ENCODE results near the gene BICD1.

Gene BICD1

DNA sequence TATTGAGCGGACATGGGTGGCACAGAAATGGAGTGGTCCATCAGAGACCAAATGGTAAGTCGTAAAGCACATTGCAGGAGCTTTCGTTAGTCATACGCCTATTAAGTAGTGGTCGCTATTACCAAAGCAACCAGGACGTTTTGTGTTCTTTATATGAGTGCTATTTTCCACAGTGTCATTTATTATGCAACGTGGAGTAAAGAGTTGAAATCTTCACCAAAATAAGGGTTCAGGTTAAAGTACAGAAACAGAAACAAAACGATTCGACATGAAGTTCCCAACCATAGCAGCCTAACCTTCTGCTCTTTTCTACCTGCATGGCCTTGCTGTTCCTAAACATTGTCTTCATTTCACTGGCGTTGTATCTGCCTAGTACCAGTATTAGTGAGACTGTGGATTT, 272.6 kb downstream of the BICD1 start:
- no peak overlapping the region for H3K4me3 ChIP-seq (ENCODE audit: low read depth, low read length)
- TF ChIP-seq, protein P1, sequence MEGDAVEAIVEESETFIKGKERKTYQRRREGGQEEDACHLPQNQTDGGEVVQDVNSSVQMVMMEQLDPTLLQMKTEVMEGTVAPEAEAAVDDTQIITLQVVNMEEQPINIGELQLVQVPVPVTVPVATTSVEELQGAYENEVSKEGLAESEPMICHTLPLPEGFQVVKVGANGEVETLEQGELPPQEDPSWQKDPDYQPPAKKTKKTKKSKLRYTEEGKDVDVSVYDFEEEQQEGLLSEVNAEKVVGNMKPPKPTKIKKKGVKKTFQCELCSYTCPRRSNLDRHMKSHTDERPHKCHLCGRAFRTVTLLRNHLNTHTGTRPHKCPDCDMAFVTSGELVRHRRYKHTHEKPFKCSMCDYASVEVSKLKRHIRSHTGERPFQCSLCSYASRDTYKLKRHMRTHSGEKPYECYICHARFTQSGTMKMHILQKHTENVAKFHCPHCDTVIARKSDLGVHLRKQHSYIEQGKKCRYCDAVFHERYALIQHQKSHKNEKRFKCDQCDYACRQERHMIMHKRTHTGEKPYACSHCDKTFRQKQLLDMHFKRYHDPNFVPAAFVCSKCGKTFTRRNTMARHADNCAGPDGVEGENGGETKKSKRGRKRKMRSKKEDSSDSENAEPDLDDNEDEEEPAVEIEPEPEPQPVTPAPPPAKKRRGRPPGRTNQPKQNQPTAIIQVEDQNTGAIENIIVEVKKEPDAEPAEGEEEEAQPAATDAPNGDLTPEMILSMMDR (IDR thresholded peaks at IDR 0.05; ENCODE audit: low read depth, low read length): no peak

DNA sequence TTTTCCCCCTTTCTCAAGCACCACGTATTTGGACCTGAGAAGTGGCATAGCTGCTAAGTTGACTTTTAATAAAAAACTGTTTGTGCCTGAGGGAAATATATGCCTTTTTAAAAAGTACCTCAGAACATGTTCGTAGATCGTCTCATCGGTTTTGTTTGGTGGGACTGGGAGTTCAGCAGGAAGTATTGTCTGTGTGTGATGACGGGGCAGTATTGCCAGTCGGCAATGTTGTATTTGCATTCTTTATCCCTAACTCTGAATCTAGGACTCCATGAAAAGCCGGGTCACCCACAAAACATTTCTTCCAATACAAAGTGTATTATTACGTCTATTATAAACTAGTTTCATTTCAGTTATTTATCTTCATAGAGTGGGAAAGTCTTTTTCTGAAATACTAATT, 273.0 kb downstream of the BICD1 start:
- TF ChIP-seq, protein P1 (IDR thresholded peaks at IDR 0.05; ENCODE audit: low read depth, low read length): no peak
- H3K4me3 ChIP-seq (ENCODE audit: low read depth, low read length): no peak overlapping the region

DNA sequence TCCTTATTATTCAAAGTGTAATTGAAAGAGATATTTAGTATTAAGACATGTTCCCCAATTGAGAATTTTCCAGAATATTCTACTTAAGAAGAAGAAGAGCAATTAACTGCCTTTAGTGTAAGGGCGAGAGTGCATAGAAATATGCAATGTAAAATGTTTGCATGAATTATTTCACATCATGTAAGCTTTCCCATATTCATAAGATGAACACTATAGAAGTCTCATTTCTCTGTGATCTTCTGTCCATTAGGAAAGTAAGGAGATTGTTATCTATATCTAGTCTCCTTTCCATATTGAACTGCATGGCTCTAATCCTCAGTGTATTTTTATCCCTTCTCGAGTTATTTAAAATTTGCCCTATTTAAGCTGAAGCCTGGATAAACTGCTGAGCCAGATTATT, 275.6 kb downstream of the BICD1 start:
- TF ChIP-seq, protein P1 (IDR thresholded peaks at IDR 0.05; ENCODE audit: low read depth, low read length): no peak
- H3K4me3 ChIP-seq (ENCODE audit: low read depth, low read length): no peak overlapping the region

DNA sequence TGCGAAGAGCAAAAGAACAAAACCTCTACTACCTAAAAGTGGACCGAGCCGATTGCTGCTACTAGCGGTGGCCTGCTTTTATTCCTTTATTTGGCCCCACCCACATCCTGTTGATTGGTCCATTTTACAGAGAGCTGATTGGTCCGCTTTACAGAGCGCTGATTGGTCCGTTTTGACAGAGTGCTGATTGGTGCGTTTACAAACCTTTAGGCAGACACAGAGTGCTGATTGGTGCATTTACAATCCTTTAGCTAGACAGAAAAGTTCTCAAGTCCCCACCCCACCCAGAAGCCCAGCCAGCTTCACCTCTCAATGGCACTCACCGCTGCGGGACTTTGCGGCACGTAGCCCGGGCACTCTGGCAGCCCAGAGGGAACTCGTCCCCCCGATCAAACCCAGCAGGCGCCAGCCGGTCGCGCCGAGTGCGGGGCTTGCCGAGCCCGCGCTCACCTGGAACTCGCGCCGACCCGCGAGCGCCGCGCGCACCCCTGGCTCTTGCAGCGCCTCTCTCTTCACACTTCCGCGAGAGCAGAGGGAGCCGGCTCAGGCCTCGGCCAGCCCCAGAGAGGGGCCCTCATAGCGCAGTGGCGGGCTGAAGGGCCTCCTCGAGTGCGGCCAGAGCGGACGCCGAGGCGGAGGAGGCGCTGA, 284.0 kb downstream of the BICD1 start:
- TF ChIP-seq, protein P1 (IDR thresholded peaks at IDR 0.05; ENCODE audit: low read depth, low read length): no peak
- no peak overlapping the region for H3K4me3 ChIP-seq (ENCODE audit: low read depth, low read length)

DNA sequence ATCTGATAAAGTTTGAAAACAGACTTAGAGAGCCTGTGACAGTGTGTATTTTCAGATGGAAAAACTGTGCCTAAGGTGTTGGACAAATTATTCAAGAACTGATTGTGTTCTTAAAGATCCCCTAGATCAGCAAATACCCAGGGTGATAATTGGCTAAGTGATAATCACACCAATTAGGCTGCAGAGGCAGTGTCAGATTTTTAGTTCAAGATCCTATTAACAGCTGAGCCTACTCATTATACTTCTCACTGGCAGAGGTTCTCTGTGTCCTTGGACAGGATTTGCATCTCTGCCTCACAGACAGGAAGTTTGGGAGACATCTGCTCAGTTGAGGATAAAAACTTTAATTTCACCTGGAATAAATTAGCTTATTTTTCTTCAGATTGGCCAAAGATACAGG, 288.4 kb downstream of the BICD1 start:
- TF ChIP-seq, protein P1 (IDR thresholded peaks at IDR 0.05; ENCODE audit: low read depth, low read length): no peak
- H3K4me3 ChIP-seq (ENCODE audit: low read depth, low read length): no peak overlapping the region

DNA sequence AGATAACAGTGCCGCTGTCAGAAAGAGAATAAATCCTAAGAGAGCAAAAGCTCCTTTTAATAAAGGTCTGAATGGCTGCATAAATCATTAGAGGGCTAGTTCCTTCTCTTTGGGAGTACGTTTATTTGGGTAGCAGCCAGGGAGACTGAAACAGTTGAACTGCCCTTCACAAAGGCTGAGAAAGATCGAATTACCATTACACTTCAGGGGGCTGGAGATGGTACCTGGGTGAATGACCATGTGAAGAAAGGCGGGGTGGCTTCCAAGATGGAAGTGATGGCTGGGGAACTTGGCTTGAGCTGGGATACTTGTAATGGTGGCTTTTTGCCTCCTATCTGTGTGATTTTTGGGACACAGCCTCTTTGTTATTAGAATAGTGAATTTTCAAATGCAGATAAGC, 291.0 kb downstream of the BICD1 start:
- TF ChIP-seq, protein P1 (IDR thresholded peaks at IDR 0.05; ENCODE audit: low read depth, low read length): no peak
- H3K4me3 ChIP-seq (ENCODE audit: low read depth, low read length): no peak overlapping the region

DNA sequence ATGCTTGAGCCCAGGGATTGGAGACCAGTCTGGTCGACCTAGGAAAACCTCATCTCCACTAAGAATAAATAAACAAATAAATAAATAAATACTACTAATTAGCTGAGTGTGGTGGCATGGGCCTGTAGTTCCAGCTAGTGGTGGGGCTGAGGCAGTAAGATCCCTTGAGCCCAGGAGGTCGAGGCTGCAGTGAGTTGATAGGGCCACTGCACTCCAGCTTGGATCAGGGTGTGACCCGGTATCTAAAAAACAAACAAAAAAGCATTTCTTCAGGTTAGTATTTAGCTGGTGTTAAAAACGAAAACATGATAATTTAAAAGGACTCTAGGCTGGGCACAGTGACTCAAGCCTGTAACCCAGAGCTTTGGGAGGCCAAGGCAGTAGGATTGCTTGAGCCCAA, 291.5 kb downstream of the BICD1 start:
- TF ChIP-seq, protein P1 (IDR thresholded peaks at IDR 0.05; ENCODE audit: low read depth, low read length): no peak
- no peak overlapping the region for H3K4me3 ChIP-seq (ENCODE audit: low read depth, low read length)
